HepG2 (cell line): ENCODE measurements around the gene VSTM5. TPM values are rescaled to one million over a fixed set of nuclear protein-coding genes. Genes with fewer than 3 reads are reported as not detected.

Experiments
- CHCHD3 ChIP-seq: sonication (generic); formaldehyde crosslinking; IDR thresholded peaks from 2 replicates; pipeline ENCODE4 v1.8.0; 2022; ENCODE audit warnings: mild to moderate bottlenecking, missing genetic modification reagents, moderate library complexity
- ERF ChIP-seq: IDR thresholded peaks from 2 replicates; pipeline ENCODE4 v1.6.1; 2018; ENCODE audit warnings: missing biosample characterization, missing genetic modification reagents
- FOXK1 ChIP-seq: sonication (generic); formaldehyde crosslinking; IDR thresholded peaks from 2 replicates; pipeline ENCODE4 v1.4.0; 2020; ENCODE audit warnings: low read depth, missing genetic modification reagents, borderline replicate concordance
- HDAC2 ChIP-seq: sonication (generic); formaldehyde crosslinking; IDR thresholded peaks from 2 replicates; pipeline ENCODE4 v1.4.0; 2020; ENCODE audit warnings: missing genetic modification reagents
- JUN ChIP-seq: sonication (generic); formaldehyde crosslinking; IDR thresholded peaks from 2 replicates; pipeline ENCODE4 v1.4.0; 2020; ENCODE audit warnings: mild to moderate bottlenecking, missing genetic modification reagents
- JUND ChIP-seq: sonication (generic); formaldehyde crosslinking; IDR thresholded peaks from 2 replicates; pipeline ENCODE4 v1.8.0; 2022; ENCODE audit warnings: mild to moderate bottlenecking, missing genetic modification reagents
- PITX1 ChIP-seq: sonication (generic); formaldehyde crosslinking; IDR thresholded peaks from 2 replicates; pipeline ENCODE4 v1.5.1; 2020; ENCODE audit warnings: mild to moderate bottlenecking, missing genetic modification reagents
- RFX5 ChIP-seq: IDR thresholded peaks from 2 replicates; pipeline ENCODE4 v1.6.1; 2011; ENCODE audit warnings: low read depth, low read length, improper control_type of control experiment
- SP4 ChIP-seq: sonication (generic); formaldehyde crosslinking; IDR thresholded peaks from 2 replicates; pipeline ENCODE4 v1.8.1; 2023; ENCODE audit warnings: mild to moderate bottlenecking, missing genetic modification reagents
- SRY ChIP-seq: sonication (generic); formaldehyde crosslinking; IDR thresholded peaks from 2 replicates; pipeline ENCODE4 v1.8.0; 2022; ENCODE audit warnings: mild to moderate bottlenecking, missing genetic modification reagents
- TOE1 ChIP-seq: sonication (generic); formaldehyde crosslinking; IDR thresholded peaks from 2 replicates; pipeline ENCODE4 v1.4.0; 2020; ENCODE audit warnings: mild to moderate bottlenecking, missing genetic modification reagents
- YEATS2 ChIP-seq: sonication (generic); formaldehyde crosslinking; IDR thresholded peaks from 2 replicates; pipeline ENCODE4 v1.4.0; 2020; ENCODE audit warnings: missing genetic modification reagents, borderline replicate concordance
- ZBTB7A ChIP-seq: sonication (generic); formaldehyde crosslinking; IDR thresholded peaks from 2 replicates; pipeline ENCODE4 v1.8.0; 2022; ENCODE audit warnings: mild to moderate bottlenecking, missing genetic modification reagents
- ZNF20 ChIP-seq: sonication (generic); formaldehyde crosslinking; IDR thresholded peaks from 2 replicates; pipeline ENCODE4 v1.4.0; 2020; ENCODE audit warnings: mild to moderate bottlenecking, moderate library complexity, missing genetic modification reagents
- ZNF468 ChIP-seq: sonication (generic); formaldehyde crosslinking; IDR thresholded peaks from 2 replicates; pipeline ENCODE4 v1.8.0; 2022; ENCODE audit warnings: mild to moderate bottlenecking, moderate library complexity, missing genetic modification reagents
- polyA plus RNA-seq, 8 experiments: library from polyadenylated mRNA; depleted of rRNA in 3 of 8; stranded (reverse) in 7 of 8; unstranded in 1 of 8; fragments of >200 nt; fragmentation: Illumina TruSeq in 4 of 8; extraction: Trizol in 4 of 8; gene quantifications; 2 replicates each; pipeline versions ENCODE4 v1.2.1 to v1.2.3, GENCODE V29; 2011 to 2016; ENCODE audit warnings: low read depth in 4 of 8, missing spikeins in 1 of 8, mixed read lengths in 1 of 8; ENCODE audit not compliant: insufficient read depth in 1 of 8
- total RNA-seq, 5 experiments: library from RNA; depleted of rRNA; stranded (reverse); fragments of >200 nt; fragmentation: Illumina TruSeq; extraction: Trizol; gene quantifications; 2 replicates each; pipeline ENCODE4 v1.2.3, GENCODE V29; 2016; ENCODE audit warnings: low read depth in 1 of 5
- TF ChIP-seq, protein P1 (sequence below), 2 experiments: fragments of 450-650 bp in 1 of 2; sonication (generic) in 1 of 2; formaldehyde crosslinking; IDR thresholded peaks; 2 replicates each; pipeline versions ENCODE4 v1.5.0 to v1.8.0; 2020 to 2022; ENCODE audit warnings: mild to moderate bottlenecking in 1 of 2, missing genetic modification reagents in 1 of 2
- TF ChIP-seq, protein P2 (sequence below): sonication (generic); formaldehyde crosslinking; IDR thresholded peaks from 2 replicates; pipeline ENCODE4 v1.4.0; 2020; ENCODE audit warnings: missing genetic modification reagents, borderline replicate concordance
- TF ChIP-seq, protein P3 (sequence below): sonication (generic); formaldehyde crosslinking; IDR thresholded peaks from 2 replicates; pipeline ENCODE4 v1.5.0; 2020; ENCODE audit warnings: missing genetic modification reagents
- TF ChIP-seq, protein P4 (sequence below): sonication (generic); formaldehyde crosslinking; IDR thresholded peaks from 2 replicates; pipeline ENCODE4 v1.4.0; 2020; ENCODE audit warnings: mild to moderate bottlenecking, missing genetic modification reagents

The VSTM5 gene
- total and polyA plus RNA-seq, 2 of the 13 experiments (the other 11 are each of a cell fraction or from before 2014, with no cell fraction given), result not detected

DNA sequence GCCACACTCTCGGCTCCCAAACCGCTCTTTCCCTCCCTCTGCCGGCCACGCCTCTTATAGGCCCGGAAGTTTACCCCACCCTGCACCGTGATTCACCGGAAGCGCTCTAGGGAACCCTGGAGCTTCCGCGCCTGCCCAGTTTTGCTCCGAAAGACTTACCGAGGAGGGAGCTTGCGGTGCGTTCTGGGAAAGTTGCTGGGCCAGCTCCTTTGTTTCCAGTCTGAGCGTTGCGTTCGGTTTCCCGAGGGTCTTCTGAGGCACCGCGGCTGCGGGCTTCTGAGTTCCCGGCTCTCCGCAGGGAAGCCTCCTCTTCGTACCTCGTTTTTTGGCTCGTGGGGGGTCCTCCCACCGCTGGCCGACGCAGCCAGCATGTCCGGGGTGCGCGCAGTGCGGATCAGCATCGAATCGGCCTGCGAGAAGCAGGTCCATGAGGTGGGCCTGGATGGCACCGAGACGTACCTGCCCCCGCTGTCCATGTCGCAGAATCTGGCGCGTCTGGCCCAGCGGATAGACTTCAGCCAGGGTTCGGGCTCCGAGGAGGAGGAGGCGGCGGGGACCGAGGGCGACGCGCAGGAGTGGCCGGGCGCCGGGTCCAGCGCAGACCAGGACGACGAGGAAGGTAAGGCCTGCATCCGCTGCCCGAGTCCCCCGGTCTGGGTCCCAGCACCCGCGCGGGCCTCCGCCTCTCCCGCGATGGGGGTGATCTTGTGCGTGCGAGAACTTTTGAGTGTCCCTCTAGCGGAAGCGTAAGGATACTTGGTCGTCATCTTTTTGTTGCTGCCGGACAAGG, 66.1 kb downstream of the VSTM5 start, which contains the start of gene MED17 (continued):
- TF ChIP-seq, protein P1, sequence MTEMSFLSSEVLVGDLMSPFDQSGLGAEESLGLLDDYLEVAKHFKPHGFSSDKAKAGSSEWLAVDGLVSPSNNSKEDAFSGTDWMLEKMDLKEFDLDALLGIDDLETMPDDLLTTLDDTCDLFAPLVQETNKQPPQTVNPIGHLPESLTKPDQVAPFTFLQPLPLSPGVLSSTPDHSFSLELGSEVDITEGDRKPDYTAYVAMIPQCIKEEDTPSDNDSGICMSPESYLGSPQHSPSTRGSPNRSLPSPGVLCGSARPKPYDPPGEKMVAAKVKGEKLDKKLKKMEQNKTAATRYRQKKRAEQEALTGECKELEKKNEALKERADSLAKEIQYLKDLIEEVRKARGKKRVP (CRISPR knock-in tag; IDR thresholded peaks at IDR 0.05), result peak in 1 of 2 experiments; percentile 70; a peak in 2 of 4 replicates
- TF ChIP-seq RFX5 (no peak), PITX1 (CRISPR knock-in tag) (peak; percentile 65), ZNF20 (CRISPR knock-in tag) (no peak), TOE1 (CRISPR knock-in tag) (0 out of 2 replicates have a peak, but pooled peaks have one; percentile 30), YEATS2 (CRISPR knock-in tag) (peak; percentile 87), SRY (CRISPR knock-in tag) (peak; percentile 80), ZBTB7A (CRISPR knock-in tag) (no peak; the same call in 1 of the 2 replicates), SP4 (CRISPR knock-in tag) (peak; percentile 85), HDAC2 (CRISPR knock-in tag) (peak; percentile 63; the same call in 1 of the 2 replicates), JUND (CRISPR knock-in tag) (peak; percentile 35; the same call in 1 of the 2 replicates), CHCHD3 (CRISPR knock-in tag) (peak; percentile 85; the same call in 1 of the 2 replicates), FOXK1 (peak; percentile 86; the same call in 1 of the 2 replicates), JUN (CRISPR knock-in tag) (no peak), ERF (CRISPR knock-in tag) (peak; percentile 83; the same call in 1 of the 2 replicates), ZNF468 (CRISPR knock-in tag) (no peak)
- TF ChIP-seq, protein P2, sequence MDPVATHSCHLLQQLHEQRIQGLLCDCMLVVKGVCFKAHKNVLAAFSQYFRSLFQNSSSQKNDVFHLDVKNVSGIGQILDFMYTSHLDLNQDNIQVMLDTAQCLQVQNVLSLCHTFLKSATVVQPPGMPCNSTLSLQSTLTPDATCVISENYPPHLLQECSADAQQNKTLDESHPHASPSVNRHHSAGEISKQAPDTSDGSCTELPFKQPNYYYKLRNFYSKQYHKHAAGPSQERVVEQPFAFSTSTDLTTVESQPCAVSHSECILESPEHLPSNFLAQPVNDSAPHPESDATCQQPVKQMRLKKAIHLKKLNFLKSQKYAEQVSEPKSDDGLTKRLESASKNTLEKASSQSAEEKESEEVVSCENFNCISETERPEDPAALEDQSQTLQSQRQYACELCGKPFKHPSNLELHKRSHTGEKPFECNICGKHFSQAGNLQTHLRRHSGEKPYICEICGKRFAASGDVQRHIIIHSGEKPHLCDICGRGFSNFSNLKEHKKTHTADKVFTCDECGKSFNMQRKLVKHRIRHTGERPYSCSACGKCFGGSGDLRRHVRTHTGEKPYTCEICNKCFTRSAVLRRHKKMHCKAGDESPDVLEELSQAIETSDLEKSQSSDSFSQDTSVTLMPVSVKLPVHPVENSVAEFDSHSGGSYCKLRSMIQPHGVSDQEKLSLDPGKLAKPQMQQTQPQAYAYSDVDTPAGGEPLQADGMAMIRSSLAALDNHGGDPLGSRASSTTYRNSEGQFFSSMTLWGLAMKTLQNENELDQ, result 0 out of 2 replicates have a peak, but pooled peaks have one; percentile 27
- TF ChIP-seq, protein P3, sequence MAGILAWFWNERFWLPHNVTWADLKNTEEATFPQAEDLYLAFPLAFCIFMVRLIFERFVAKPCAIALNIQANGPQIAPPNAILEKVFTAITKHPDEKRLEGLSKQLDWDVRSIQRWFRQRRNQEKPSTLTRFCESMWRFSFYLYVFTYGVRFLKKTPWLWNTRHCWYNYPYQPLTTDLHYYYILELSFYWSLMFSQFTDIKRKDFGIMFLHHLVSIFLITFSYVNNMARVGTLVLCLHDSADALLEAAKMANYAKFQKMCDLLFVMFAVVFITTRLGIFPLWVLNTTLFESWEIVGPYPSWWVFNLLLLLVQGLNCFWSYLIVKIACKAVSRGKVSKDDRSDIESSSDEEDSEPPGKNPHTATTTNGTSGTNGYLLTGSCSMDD (CRISPR knock-in tag), result no peak
- TF ChIP-seq, protein P4, sequence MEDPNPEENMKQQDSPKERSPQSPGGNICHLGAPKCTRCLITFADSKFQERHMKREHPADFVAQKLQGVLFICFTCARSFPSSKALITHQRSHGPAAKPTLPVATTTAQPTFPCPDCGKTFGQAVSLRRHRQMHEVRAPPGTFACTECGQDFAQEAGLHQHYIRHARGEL, result peak; percentile 17; the same call in 1 of the 2 replicates
